ENCODE results near the gene APLP2. TPM values are rescaled to one million over a fixed set of nuclear protein-coding genes. Genes with fewer than 3 reads are reported as not detected.

The APLP2 gene
- total RNA-seq, 1 donor from 2014 or later, result 374 TPM

DNA sequence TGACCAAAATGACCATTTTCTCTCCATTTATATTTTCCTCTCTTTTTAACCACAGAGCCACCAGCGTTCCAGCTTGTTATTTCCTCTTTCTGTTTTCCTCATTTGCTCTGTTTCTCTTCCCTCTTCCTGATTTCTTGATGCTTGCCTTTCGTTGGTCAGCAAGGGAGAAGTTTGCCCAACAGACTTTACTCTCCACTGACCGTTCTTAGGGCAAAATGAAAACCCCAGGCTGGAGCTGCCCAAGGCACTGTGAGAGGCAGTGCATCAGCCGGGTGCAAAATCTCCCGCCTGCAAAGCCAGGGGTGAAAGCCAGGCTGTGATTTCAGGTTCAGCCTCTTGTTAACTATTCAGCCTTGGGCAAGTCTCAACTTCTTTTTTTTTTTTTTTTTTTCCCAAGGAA, 26.1 kb upstream of the APLP2 start:
- Mint-ChIP-seq H3K27ac (no peak overlapping the region), H3K9me3 (ENCODE audit: low read depth) (no peaks in the 10 kb centered on the region)

DNA sequence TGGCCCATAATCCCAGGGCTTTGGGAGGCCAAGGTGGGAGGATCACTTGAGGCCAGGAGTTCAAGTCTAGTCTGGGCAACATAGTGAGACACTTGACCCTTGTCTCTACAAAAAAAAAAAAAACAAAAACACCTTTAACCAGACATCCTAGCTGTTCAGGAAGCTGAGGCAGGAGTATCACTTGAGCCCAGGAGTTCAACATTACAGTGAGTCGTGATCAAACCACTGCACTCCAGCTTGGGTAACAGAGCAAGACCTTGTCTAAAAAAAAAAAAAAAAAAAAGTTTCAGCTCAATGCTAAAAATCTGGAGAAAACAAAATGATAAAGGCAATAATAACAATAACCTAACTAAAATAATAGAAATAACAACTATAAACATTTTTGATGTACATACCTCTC, 22.6 kb upstream of the APLP2 start:
- H3K36me3 Mint-ChIP-seq (ENCODE audit: insufficient read depth), result no peaks in the 10 kb centered on the region

More for the DNA sequence above, 26.1 kb upstream of the APLP2 start:
- Mint-ChIP-seq H3K27me3 (no peaks in the 10 kb centered on the region), H3K4me3 (ENCODE audit: low read depth) (no peak overlapping the region), H3K36me3 (ENCODE audit: insufficient read depth) (no peaks in the 10 kb centered on the region), H3K4me1 (ENCODE audit: low read depth) (no peaks in the 10 kb centered on the region)
- TF ChIP-seq, protein P1, sequence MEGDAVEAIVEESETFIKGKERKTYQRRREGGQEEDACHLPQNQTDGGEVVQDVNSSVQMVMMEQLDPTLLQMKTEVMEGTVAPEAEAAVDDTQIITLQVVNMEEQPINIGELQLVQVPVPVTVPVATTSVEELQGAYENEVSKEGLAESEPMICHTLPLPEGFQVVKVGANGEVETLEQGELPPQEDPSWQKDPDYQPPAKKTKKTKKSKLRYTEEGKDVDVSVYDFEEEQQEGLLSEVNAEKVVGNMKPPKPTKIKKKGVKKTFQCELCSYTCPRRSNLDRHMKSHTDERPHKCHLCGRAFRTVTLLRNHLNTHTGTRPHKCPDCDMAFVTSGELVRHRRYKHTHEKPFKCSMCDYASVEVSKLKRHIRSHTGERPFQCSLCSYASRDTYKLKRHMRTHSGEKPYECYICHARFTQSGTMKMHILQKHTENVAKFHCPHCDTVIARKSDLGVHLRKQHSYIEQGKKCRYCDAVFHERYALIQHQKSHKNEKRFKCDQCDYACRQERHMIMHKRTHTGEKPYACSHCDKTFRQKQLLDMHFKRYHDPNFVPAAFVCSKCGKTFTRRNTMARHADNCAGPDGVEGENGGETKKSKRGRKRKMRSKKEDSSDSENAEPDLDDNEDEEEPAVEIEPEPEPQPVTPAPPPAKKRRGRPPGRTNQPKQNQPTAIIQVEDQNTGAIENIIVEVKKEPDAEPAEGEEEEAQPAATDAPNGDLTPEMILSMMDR (IDR thresholded peaks at IDR 0.05; ENCODE audit: unreplicated experiment), result no peak
- no peak for DNase-seq (ENCODE audit: low spot score, unreplicated experiment)

DNA sequence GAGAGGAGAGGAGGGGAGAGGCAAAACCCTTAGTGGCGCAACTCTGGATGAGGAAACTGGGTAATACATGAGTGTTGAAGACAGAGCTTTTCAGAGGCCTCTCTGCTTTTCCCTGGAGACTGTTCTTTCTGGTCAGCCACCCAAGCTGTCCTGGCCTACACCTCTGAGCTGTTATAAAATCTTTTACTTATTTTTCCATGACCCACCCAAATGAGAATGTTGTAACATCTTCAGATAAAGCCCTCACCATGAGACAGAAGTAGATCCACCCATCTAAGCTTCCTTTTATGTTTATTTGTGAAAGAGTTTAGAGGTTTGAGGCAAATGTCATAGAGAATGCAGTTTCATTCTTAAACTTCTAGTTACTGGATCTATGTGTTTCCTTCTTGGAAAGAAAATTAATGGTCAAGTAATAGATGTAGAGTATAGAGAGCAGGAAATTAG, 20.3 kb upstream of the APLP2 start:
- H3K9me3 Mint-ChIP-seq (ENCODE audit: low read depth), result no peaks in the 10 kb centered on the region
- no peaks in the 10 kb centered on the region for H3K4me1 Mint-ChIP-seq (ENCODE audit: low read depth)
- H3K27ac Mint-ChIP-seq, result no peak overlapping the region
- TF ChIP-seq, protein P1 (IDR thresholded peaks at IDR 0.05; ENCODE audit: unreplicated experiment), result no peak
- DNase-seq (ENCODE audit: low spot score, unreplicated experiment), result no peak
- H3K4me3 Mint-ChIP-seq (ENCODE audit: low read depth), result no peak overlapping the region
- H3K36me3 Mint-ChIP-seq (ENCODE audit: insufficient read depth), result no peaks in the 10 kb centered on the region
- no peaks in the 10 kb centered on the region for H3K27me3 Mint-ChIP-seq

More for the DNA sequence above, 22.6 kb upstream of the APLP2 start:
- H3K9me3 Mint-ChIP-seq (ENCODE audit: low read depth), result no peaks in the 10 kb centered on the region
- TF ChIP-seq, protein P1 (IDR thresholded peaks at IDR 0.05; ENCODE audit: unreplicated experiment), result no peak
- DNase-seq (ENCODE audit: low spot score, unreplicated experiment), result no peak
- no peak overlapping the region for H3K27ac Mint-ChIP-seq
- no peaks in the 10 kb centered on the region for H3K4me1 Mint-ChIP-seq (ENCODE audit: low read depth)
- H3K27me3 Mint-ChIP-seq, result no peaks in the 10 kb centered on the region
- no peak overlapping the region for H3K4me3 Mint-ChIP-seq (ENCODE audit: low read depth)

DNA sequence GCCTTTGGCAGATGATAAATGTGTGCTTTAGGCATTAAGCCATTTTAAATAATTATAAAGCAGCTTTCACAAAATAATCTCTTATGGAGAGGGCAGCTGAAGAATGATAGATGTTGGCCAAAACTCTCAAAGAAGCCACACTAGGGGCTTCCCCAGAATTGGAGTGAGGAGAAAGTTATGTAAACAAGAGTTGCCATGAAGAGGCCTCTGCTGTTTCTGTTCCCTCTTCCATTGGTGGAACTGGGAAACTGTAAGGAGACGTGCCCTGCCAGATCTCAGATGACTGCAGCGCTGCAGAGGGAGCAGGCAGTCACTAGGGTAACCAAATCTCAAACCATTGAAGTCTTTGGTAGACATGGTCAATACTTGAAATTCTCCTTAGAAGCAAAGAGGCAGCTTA, 19.4 kb upstream of the APLP2 start:
- H3K4me3 Mint-ChIP-seq (ENCODE audit: low read depth), result no peak overlapping the region
- DNase-seq (ENCODE audit: low spot score, unreplicated experiment), result no peak
- no peaks in the 10 kb centered on the region for H3K36me3 Mint-ChIP-seq (ENCODE audit: insufficient read depth)
- no peaks in the 10 kb centered on the region for H3K27me3 Mint-ChIP-seq
- no peaks in the 10 kb centered on the region for H3K9me3 Mint-ChIP-seq (ENCODE audit: low read depth)
- TF ChIP-seq, protein P1 (IDR thresholded peaks at IDR 0.05; ENCODE audit: unreplicated experiment), result no peak
- H3K27ac Mint-ChIP-seq, result no peak overlapping the region
- no peaks in the 10 kb centered on the region for H3K4me1 Mint-ChIP-seq (ENCODE audit: low read depth)

DNA sequence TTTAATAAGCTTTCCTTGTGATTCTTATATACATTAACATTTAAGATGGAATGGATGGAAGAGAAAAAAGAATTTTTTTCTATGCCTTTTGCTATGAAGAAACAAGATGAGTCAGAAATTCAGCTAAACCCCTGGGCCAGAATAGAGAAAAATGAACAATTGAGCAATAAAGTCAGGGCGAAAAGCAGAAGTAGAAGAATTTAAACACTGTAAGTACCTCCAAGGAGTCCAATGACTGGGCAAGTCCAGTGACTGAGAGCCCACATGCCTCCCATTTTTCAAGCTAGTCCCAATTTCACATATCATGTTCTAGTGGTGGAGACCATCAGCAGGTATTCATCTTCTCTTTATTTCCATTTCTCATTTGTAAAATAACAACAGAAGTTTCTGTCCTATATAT, 18.6 kb upstream of the APLP2 start:
- Mint-ChIP-seq H3K4me3 (ENCODE audit: low read depth) (no peak overlapping the region), H3K4me1 (ENCODE audit: low read depth) (no peaks in the 10 kb centered on the region), H3K36me3 (ENCODE audit: insufficient read depth) (no peaks in the 10 kb centered on the region), H3K27ac (no peak overlapping the region), H3K9me3 (ENCODE audit: low read depth) (no peaks in the 10 kb centered on the region), H3K27me3 (no peaks in the 10 kb centered on the region)
- TF ChIP-seq, protein P1 (IDR thresholded peaks at IDR 0.05; ENCODE audit: unreplicated experiment), result no peak
- no peak for DNase-seq (ENCODE audit: low spot score, unreplicated experiment)
